Spleen (tissue), 11 donors: ENCODE data around the gene PUSL1. TPM values are rescaled to one million over a fixed set of nuclear protein-coding genes. Genes with fewer than 3 reads are reported as not detected.

Experiments used
- DNase-seq: peaks from one replicate; pipeline ENCODE4 v3.0.0-alpha.2; 2020
- H3K27ac ChIP-seq, 8 donors: fragments of 200-600 bp; sonication (generic) in 7 of 8; 1 replicate in 4 of 8; 2 replicates in 4 of 8; pipeline versions ENCODE4 v1.5.0 to v1.8.0; 2016 to 2021; ENCODE audit warnings: inconsistent platforms in 4 of 8, mild to moderate bottlenecking in 4 of 8, moderate library complexity in 1 of 8
- H3K27me3 ChIP-seq, 7 donors: fragments of 200-600 bp; sonication (generic) in 6 of 7; replicated peaks in 1 of 7; 1 replicate in 4 of 7; 2 replicates in 3 of 7; pipeline versions ENCODE4 v1.5.0 to v1.8.0; 2016 to 2021; ENCODE audit warnings: inconsistent platforms in 3 of 7, mild to moderate bottlenecking in 1 of 7
- H3K36me3 ChIP-seq, 6 donors: fragments of 200-600 bp; sonication (generic) in 5 of 6; 1 replicate in 4 of 6; 2 replicates in 2 of 6; pipeline versions ENCODE4 v1.5.0 to v1.8.0; 2016 to 2021; ENCODE audit warnings: inconsistent platforms in 2 of 6
- H3K4me1 ChIP-seq, 6 donors: fragments of 200-600 bp; sonication (generic) in 5 of 6; 1 replicate in 3 of 6; 2 replicates in 3 of 6; pipeline versions ENCODE4 v1.5.0 to v1.8.0; 2016 to 2021; ENCODE audit warnings: inconsistent platforms in 3 of 6
- H3K4me3 ChIP-seq, 8 donors: fragments of 200-600 bp; sonication (generic) in 7 of 8; 1 replicate in 4 of 8; 2 replicates in 4 of 8; pipeline versions ENCODE4 v1.5.0 to v1.8.0; 2016 to 2021; ENCODE audit warnings: inconsistent platforms in 4 of 8, mild to moderate bottlenecking in 4 of 8, moderate library complexity in 2 of 8
- H3K9me3 ChIP-seq, 8 donors: fragments of 200-600 bp; sonication (generic) in 7 of 8; 1 replicate in 4 of 8; 2 replicates in 4 of 8; pipeline versions ENCODE4 v1.5.0 to v1.8.0; 2016 to 2021; ENCODE audit warnings: inconsistent platforms in 4 of 8
- CTCF ChIP-seq, 11 experiments: fragments of 200-600 bp in 7 of 11; fragments of 450-650 bp in 4 of 11; sonication (generic) in 4 of 11; IDR thresholded peaks in 8 of 11; conservative IDR thresholded peaks in 3 of 11; 1 replicate in 7 of 11; 2 replicates in 4 of 11; pipeline versions ENCODE4 v1.4.0 to v1.8.0; 2016 to 2021; ENCODE audit warnings: antibody characterized with exemption in 11 of 11, inconsistent platforms in 4 of 11, mild to moderate bottlenecking in 1 of 11
- POLR2A ChIP-seq, 3 donors: fragments of 450-650 bp; IDR thresholded peaks; one replicate each; pipeline ENCODE4 v1.5.1; 2017; ENCODE audit warnings: antibody characterized with exemption in 3 of 3, mild to moderate bottlenecking in 1 of 3
- POLR2AphosphoS5 ChIP-seq, 3 donors: sonication (generic); formaldehyde crosslinking; IDR thresholded peaks; one replicate each; pipeline ENCODE4 v1.5.1; 2017; ENCODE audit warnings: antibody characterized with exemption in 3 of 3
- WGBS, 5 donors: extraction: QIAGEN DNeasy Blood & Tissue Kit in 3 of 5; methylation state at CpG; one replicate each; pipeline versions ENCODE4 v1.1.5 to v1.1.7; 2013 to 2018; 5-methylcytosine and 5-hydroxymethylcytosine counted together
- intact Hi-C: fragments of 100-400 bp; cut with DNase I; formaldehyde crosslinking; loops from one replicate; pipeline ENCODE4 v1.15.0; 2023; ENCODE audit warnings: low total_unique reads
- polyA plus RNA-seq, 3 donors: library from polyadenylated mRNA; stranded (reverse); fragments of 200-250 nt; gene quantifications; one replicate each; pipeline ENCODE4 v1.2.1, GENCODE V29; 2013
- total RNA-seq, 7 donors: library from RNA; depleted of rRNA in 3 of 7; stranded (reverse); fragments of >200 nt in 3 of 7; fragmentation: NEBNext Ultra II Directional in 4 of 7; extraction: Animal tissue kit (Norgen Biotek cat#: 25700) in 4 of 7; gene quantifications; one replicate each; pipeline versions ENCODE4 v1.1.0 to v1.2.1, GENCODE V29; 2016 to 2021
- donor health status: healthy with polysubstance abuse.
- donor health status: DM: no; HTN: no; CAD: no; lungs with moderate emphysema.
- donor health status: DM: no; HTN: no; CAD: no.
- donor health status: Bipolar disorder and iron deficiency.
- donor health status: healthy.
- donor health status: DM: no; HTN: no; CAD: no.
- donor health status: DM: yes; HTN: yes; CAD: no.

Gene PUSL1
- total and polyA plus RNA-seq, 10 donors = 9.8 to 22.9 (median 12.8) TPM

GRCh38 chr1:1273512-1274298 is 34.7 kb upstream of the PUSL1 start, which contains the start of gene UBE2J2:
UBE2J2 (minus strand) TSS chr1:1273854; CDS start chr1:1267992, 5,862 bp downstream.
- WGBS, 5 donors = 0 to 1% (median 0%) methylated on average over 47 to 104 of the region's 105 CpGs; no CpG with 5 or more reads in 1 of the 5 donors
- Histone ChIP-seq H3K9me3 (no peaks in the 10 kb centered on the region), H3K36me3 (peaks cover 0 to 30% (median 1%) of the 10 kb centered on the region in 6 donors), H3K4me3 (peak within 1 kb of the TSS; percentile 84 to 98 (median 90)), H3K4me1 (peaks cover 26 to 62% (median 50%) of the 10 kb centered on the region in 6 donors), H3K27me3 (no peaks in the 10 kb centered on the region), H3K27ac (peak within 1 kb of the TSS; percentile 81 to 94 (median 86))
- TF ChIP-seq POLR2A (IDR thresholded peaks at IDR 0.05) (peak in 1 of 3 donors; percentile 13), CTCF (IDR thresholded peaks at IDR 0.05 in 8 of 11, conservative IDR thresholded peaks at IDR 0.05 in 3 of 11) (peak in 2 of 11 experiments; percentile 5 to 14), POLR2AphosphoS5 (IDR thresholded peaks at IDR 0.05) (peak; percentile 87 to 92 (median 87))
- intact Hi-C loops = no loop called here
- DNase-seq = peak; percentile 99

DNA sequence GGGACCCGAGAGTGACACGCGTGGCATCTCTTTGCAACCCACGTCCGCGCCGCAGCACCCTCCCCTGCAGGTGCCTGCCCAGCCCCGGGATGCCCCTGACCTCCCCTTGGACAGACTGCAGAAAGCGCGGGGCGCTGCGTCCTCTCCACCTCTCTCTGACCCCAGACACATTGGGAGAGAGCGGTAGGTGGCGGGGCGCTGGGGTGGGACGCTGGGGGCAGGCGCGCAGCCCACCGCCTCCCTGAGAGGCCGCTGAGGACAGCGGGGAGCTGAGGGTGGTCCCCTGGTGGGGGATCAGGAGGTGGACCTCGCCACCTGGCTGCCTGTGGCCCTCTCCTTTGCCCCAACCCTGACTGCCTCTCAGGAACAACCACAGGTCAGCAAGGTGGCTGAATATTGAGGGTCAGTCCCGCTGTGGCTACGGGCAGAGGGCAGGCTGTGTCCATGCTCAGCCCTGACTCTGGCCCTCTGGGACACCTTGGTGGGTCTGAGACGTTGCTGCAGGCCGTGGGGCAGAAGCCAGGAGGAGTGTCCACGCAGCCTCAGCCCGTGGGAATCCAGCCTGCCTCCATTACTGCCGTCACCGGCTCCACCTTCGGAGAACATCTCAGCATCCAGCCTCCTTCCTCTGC is 34.0 kb upstream of the PUSL1 start:
- H3K27ac ChIP-seq = peak overlapping the region; percentile 81 to 94 (median 86)
- no peaks in the 10 kb centered on the region for H3K27me3 ChIP-seq
- intact Hi-C loops = no loop called here
- peaks cover 0 to 27% (median 0%) of the 10 kb centered on the region in 6 donors for H3K36me3 ChIP-seq
- peak overlapping the region; percentile 84 to 98 (median 90) for H3K4me3 ChIP-seq
- peak; percentile 77 for DNase-seq
- WGBS, 5 donors = 30 to 88% (median 34%) methylated on average over 7 to 31 of the region's 31 CpGs
- no peaks in the 10 kb centered on the region for H3K9me3 ChIP-seq
- TF ChIP-seq CTCF (IDR thresholded peaks at IDR 0.05 in 8 of 11, conservative IDR thresholded peaks at IDR 0.05 in 3 of 11) (no peak), POLR2A (IDR thresholded peaks at IDR 0.05) (no peak), POLR2AphosphoS5 (IDR thresholded peaks at IDR 0.05) (no peak)
- H3K4me1 ChIP-seq = peaks cover 26 to 55% (median 46%) of the 10 kb centered on the region in 6 donors

GRCh38 chr1:1274931-1275431 is 33.4 kb upstream of the PUSL1 start:
- Histone ChIP-seq H3K4me3 (peak overlapping the region in 1 of 8 donors; percentile 98), H3K27me3 (no peaks in the 10 kb centered on the region), H3K27ac (no peak overlapping the region), H3K36me3 (peaks cover 0 to 22% (median 0%) of the 10 kb centered on the region in 6 donors), H3K4me1 (peaks cover 26 to 49% (median 41%) of the 10 kb centered on the region in 6 donors), H3K9me3 (no peaks in the 10 kb centered on the region)
- DNase-seq = peak; percentile 76
- WGBS, 5 donors = 88 to 95% (median 93%) methylated on average over 9 to 15 of the region's 15 CpGs
- TF ChIP-seq POLR2AphosphoS5 (IDR thresholded peaks at IDR 0.05) (no peak), POLR2A (IDR thresholded peaks at IDR 0.05) (no peak)
- intact Hi-C loops = no loop called here

DNA sequence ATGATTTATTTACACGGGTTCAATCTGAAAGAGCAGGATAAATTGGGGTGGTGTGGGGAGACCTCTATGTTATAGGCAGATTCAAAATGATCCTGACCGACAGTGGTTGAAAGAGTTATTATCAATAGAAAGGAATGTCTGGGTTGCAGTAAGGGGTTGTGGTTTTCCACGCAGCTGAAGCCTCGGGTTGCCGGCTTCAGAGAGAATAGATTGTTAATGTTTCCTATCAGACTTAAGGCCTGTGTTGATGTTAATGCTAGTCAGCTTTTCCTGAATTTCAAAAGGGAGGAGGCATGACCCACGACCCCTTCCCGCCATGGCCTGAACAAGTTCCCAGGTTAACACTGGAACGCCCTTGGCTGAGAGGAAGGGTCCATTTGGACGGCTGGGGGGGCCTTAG is 32.6 kb upstream of the PUSL1 start:
- Histone ChIP-seq H3K27me3 (no peaks in the 10 kb centered on the region), H3K4me3 (no peak overlapping the region), H3K27ac (no peak overlapping the region), H3K36me3 (peaks cover 0 to 15% (median 0%) of the 10 kb centered on the region in 6 donors), H3K4me1 (peaks cover 18 to 40% (median 32%) of the 10 kb centered on the region in 6 donors), H3K9me3 (no peaks in the 10 kb centered on the region)
- WGBS, 5 donors = 80 to 89% (median 85%) methylated on average over 9 of the region's 9 CpGs
- intact Hi-C loops = no loop called here
- no peak for TF ChIP-seq CTCF (IDR thresholded peaks at IDR 0.05 in 8 of 11, conservative IDR thresholded peaks at IDR 0.05 in 3 of 11)
- no peak for TF ChIP-seq POLR2AphosphoS5 (IDR thresholded peaks at IDR 0.05)
- TF ChIP-seq POLR2A (IDR thresholded peaks at IDR 0.05) = no peak
- no peak for DNase-seq
